Activated gamma-delta T cell treated with Interleukin-2 at 50 U/mL for 16 hours (primary cell): Measurements from ENCODE around the gene TMEM252.

Experiments used
- DNase-seq: peaks from one replicate; pipeline ENCODE4 v3.0.0-alpha.2; 2020

Gene TMEM252, protein sequence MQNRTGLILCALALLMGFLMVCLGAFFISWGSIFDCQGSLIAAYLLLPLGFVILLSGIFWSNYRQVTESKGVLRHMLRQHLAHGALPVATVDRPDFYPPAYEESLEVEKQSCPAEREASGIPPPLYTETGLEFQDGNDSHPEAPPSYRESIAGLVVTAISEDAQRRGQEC

DNA sequence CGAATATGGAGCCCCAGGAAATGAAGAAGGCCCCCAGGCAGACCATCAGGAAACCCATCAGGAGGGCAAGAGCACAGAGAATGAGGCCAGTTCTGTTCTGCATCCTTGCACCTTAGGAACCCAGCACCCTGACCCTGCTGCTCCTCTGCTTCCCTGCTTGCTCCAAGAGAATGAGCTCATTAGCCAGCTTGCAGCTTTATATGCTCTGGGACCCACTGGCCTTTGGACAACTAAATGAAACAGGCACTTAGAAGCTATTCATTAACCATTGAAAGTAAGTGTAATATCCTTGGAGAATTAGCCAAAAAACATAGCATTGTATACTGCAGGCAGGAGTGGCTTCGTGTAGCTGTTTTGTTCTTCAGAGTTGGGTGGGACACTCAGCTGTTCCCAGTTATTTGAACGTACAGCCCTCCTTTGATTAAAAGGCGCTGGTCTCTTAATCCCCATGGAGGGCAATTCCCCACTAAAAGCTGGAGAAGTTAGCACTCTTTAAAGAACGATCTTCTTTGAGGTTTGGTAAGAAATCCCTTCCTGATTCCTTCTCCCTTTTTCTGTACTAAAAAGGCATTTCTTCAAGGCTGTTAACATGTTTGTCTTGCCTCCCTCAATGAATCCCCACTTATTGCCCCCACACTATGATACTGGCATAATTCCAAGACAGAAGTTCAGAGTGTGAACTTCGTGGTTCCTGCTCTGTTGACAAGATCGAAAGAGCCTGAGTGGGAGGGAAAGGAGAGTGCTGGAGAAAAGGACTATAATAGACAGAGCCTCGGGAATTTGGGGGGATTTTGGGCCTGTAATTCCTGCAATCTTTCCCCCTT is at the start of gene TMEM252:
TSS of gene TMEM252 (minus strand) at position 172 of the 824 bp plus-strand sequence. CDS start at position 103, 69 bp downstream.
- no peak for DNase-seq

GRCh38 chr9:68585034-68585761 is 44.5 kb upstream of the TMEM252 start:
- DNase-seq: no peak

DNA sequence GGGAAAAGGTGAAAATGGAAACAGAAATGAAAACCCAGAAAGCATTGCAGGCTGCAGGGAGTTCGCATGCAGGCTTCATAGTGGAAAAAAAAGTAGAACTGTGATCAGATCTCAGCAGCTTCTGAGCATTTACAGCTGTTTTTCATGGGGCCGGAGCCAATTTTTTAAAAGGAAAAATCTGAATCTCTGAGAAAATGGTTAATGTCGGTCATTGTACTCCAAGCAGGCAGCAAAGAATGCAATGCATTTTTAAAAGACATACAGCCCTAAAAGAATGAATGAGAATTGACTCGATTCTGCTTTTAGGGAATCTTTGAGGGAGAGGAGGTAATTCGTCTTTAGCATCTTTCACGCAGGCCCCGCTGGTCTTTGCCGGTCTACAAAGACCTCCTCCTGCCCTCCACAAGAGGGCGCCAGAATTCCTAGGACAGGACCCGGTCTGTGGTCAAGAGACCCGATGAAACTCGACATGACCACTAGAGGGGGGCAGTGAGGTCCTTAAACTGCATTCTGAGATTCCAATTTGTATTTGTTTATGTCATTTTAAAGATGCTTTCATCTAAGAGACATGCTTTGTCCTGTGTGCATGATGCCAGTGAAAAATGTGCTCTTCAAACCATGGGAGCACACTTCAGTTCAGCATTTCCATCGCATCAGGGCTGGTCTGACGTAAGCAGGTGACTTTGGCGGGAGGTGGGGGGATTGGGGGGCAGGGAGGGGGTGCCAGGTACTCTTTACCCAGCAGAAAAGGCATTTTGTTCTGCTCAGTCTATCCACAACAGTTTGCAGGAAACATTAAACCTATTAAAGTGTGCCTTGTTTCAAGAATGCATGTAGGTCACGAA is 43.7 kb upstream of the TMEM252 start:
- peak; percentile 79 for DNase-seq

GRCh38 chr9:68581696-68582095 is 41.0 kb upstream of the TMEM252 start:
- no peak for DNase-seq

DNA sequence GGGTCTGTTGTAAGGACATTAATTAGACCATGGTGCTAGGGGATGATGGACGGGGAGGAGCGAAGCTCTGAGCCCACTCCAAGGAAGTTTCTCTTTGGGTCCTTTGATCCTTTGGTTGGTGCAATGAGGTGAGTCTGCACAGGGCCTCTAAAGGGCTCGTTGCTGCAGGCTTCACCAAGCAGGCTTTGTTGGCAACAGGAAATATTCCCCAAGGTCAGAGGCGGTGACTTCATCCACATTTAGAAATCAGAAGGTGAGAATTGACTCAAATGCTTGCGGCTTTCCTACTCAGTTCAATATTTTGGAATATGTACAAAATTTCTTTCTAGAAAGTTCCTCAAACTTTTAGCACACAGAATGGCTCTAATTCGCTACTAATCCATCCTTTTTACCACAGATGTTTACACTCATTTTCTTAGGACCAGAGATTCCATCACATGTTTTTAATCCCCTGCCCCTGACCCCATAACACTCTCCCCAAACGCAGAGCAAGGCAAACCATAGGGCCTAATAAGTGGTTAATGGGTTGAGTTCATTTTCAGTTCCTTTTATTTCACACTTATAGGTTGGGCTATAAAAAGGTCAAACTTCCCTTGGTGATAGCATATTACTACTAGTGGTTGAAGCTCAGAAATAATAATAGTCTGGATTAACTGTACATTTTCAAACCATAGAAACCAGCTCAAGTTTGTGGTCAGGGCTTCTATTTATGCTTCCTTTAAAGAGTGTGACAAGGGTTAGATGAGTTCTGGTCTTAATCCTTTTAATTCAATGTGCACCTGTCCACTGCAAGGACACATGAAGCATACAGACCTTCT is 37.3 kb upstream of the TMEM252 start:
- DNase-seq: no peak

DNA sequence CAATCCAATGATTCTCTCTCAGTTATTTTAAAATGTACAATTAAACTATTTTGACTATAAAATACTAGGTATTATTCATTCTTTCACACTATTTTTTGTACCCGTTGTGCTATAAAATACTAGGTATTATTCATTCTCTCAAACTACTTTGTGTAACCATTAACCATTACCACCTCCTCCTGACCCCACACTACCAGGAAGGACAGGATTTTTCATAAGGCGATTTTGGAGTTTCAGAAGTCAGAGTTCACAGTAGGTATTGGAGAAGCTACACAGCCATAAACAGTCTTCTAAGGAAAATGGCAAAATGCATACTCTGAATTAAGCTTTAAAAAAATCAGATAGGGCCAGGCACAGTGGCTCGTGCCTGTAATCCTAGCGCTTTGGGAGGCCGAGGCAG is 35.1 kb upstream of the TMEM252 start:
- no peak for DNase-seq

DNA sequence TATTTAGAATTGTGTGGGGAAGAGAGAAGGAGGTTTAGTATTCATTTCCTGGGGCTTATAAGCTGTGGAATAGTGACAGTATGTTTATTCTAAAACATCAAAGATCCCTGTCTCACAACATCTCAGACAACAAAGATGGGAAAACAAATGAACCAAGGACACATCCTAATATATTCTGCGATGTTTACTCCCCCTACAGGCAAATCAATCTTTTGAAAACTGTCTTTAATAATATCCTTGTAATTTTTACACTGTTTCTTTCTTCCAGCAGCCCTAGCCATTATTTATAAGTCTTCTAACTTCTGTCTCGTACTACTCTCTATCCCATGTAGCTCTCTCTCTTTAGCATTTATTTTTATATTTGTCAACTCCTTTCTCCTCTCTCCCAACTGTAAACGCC is 33.5 kb upstream of the TMEM252 start:
- DNase-seq: no peak

- no peak for DNase-seq
These were observed 26.9 kb upstream of the TMEM252 start for GRCh38 chr9:68567565-68567964.

GRCh38 chr9:68562461-68562860 is 21.8 kb upstream of the TMEM252 start:
- DNase-seq: no peak

DNA sequence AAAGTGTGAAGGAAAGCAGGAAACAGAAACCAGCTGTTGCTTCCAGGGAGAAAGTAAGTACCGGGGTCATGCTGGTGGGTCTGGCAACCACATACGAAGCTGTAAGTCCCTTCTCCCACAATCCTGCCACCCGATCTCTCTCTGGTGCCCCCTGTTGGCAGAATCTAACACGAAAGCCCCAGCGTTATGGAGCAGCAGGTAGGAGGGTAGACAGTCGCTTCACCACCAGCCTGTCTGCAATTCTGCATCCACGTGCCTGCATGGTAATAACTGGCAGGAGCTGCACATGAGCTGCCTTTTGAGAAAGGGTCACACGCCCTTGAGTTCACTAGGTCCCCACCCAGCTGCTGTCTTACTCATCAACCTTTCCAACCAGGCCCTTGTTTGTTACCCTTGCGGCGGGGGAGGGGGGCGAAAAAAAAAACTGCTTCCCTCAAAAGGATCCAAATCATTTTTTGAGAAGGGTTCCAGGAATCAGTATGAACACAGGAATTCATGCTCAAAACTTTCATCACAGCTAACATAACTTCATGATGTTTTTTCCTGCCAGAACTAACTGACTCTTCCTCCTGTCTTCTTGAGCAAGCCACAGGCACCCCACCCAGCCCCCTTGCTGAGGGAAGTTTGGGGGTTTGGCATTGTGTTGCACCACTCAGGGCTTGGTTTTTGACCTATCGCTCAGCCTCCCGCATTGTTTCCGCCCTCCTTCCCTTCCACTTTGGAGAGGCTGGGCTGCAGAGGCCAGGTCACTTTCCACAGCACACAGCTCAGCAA is 19.6 kb upstream of the TMEM252 start:
- DNase-seq: peak; percentile 16

- DNase-seq: no peak
These were observed 17.9 kb upstream of the TMEM252 start for GRCh38 chr9:68558545-68558944.

GRCh38 chr9:68555437-68556150 is 14.9 kb upstream of the TMEM252 start:
- DNase-seq: no peak

DNA sequence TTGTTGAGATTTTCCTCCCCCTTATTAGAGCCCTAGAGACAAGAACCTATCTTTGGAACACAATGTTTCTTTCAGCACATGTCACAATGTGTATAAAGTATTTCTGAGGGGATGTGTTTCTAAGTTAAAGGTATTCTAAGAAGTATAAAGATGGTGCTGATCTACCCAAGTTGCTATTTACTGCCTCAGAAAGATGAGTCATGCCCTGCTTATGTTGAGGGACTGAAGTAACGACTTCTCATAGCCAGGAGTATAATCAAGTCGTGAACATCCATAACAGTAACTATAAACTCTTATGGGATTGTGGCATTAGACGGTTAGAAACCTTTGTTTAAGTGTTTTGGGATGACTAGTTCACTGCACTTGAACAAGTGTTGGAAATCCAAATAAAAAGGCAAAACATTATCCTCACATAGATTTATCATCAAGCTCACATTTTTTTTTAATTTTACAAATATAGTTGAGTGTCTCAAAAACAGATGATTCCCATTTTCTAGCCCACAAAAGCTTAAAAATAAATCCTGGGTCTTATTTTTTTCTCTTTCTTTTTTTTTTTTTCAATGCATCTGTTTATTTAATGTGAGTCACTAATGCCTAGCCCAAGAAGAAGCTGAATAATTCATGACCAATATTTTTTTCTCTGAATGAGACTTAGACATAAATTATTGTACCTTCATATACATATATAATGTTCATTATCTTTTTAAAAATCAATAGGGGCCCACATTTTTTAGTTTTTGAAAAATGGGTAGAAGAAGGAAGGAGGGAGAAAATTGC is 12.2 kb upstream of the TMEM252 start:
- DNase-seq: no peak

DNA sequence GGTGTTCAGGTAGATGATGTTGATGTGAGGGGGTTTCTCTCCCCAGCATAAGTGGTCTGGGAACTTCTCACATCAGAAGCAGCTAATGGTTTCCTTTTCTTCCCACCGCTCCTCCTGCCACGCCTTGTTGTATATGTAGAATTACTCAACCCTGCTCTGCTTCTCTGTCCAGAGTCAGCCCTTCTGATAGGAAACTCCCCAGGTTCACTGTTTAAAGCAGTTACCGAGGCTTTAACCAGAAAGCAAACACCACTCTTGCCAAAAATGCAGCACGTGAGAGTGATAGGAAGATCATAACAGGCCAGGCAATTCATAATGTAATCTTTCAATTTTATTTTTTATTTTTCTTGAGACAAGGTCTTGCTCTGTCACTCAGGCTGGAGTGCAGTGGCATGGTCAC is 10.5 kb upstream of the TMEM252 start:
- DNase-seq: no peak

DNA sequence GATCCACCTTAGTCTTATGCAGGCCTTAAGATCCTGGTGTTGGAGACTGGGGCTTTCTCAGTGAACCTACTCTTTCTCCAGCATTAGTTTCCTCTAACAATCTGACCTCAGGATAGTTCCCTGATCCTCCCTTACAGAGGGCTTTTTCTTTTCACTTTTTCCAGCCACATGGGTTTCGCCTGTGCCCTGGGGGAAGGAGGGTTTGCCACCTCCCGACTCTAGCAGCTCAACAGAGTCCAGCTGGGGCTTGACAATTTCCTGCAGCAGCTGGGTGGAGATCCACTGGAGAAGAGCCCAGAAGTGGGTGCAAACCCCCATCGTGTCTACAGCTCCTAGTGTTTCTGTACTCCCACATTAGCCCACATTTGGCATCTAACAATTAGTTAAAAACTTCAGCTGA is 7.6 kb upstream of the TMEM252 start:
- no peak for DNase-seq

DNA sequence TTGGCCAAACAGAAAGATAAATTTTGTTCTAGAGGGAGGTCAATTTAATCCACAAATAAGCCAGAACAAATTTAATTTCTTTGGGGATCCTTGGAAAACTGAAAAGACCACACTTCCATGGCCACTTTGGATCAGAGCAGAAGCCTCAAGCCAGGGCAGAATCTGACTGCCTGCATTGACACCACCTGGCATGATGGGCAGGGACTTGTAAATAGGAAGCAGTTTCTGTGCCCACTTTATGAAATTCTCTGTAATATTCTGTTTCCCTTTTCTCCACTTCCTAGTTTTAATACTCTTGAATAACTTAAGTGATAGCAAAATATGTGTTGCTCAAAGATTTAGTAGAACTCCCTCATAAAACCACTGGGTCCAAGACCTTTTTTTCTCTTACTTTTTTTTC is 6.7 kb upstream of the TMEM252 start:
- no peak for DNase-seq

GRCh38 chr9:68546596-68547390 is 6.1 kb upstream of the TMEM252 start:
- no peak for DNase-seq

DNA sequence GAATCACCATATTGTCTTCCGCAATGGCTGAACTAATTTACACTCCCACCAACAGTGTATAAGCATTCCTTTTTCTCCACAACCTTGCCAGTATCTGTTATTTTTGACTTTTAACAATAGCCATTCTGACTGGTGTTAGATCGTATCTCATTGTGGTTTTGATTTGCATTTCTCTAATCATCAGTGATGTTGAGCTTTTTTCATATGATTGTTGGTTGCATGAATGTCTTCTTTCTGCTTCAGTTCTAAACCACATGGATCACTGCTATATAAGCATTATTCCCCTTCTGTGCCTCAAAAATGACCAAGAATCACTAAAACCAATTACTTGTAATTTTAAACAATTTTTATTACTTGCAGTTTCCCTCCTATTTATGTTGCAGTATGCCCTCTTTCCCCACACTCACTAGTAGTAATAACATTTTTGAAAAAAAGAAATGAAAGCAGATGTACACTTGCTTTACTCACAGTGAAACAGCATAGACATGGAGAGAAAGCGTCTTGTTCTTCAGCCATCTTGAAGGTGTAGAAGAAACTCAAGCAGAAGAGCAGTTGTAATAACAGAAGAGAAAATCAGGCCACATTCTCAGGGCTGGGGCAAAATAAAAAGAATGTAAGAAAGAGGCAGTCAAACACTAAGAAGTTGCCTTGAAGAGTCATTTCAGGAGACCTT is 4.5 kb upstream of the TMEM252 start:
- DNase-seq: no peak
